SU-DHL-6 (cell line): ENCODE results near the gene LRRK1.

ENCODE experiments used
- CTCF ChIP-seq: fragments of 200-600 bp; sonication (generic); IDR thresholded peaks from one replicate; pipeline ENCODE4 v1.5.1; 2017; ENCODE audit warnings: antibody characterized with exemption, mild to moderate bottlenecking, low read length, moderate library complexity; ENCODE audit not compliant: insufficient read depth, poor library complexity, severe bottlenecking
- EZH2phosphoT487 ChIP-seq: fragments of 200-600 bp; sonication (generic), shearing (Covaris generic); conservative IDR thresholded peaks from 2 replicates; pipeline ENCODE4 v1.6.1; 2018; ENCODE audit warnings: mild to moderate bottlenecking, antibody characterized with exemption, low read length, moderate library complexity, mixed read lengths

GRCh38 chr15:101100593-101101442 is 181.7 kb downstream of the LRRK1 start:
- TF ChIP-seq CTCF (no peak), EZH2phosphoT487 (no peak)
